Testis (tissue), 3 donors: ENCODE measurements around the gene UTP11. TPM values are rescaled to one million over a fixed set of nuclear protein-coding genes. Genes with fewer than 3 reads are reported as not detected.

Experiments
- DNase-seq: peaks from one replicate; pipeline ENCODE4 v3.0.0-alpha.2; 2019
- H3K27ac ChIP-seq, 2 donors: fragments of 200-600 bp; sonication (generic); one replicate each; pipeline ENCODE4 v1.5.1; 2019
- H3K27me3 ChIP-seq: fragments of 200-600 bp; sonication (generic); one replicate; pipeline ENCODE4 v1.5.1; 2019
- H3K36me3 ChIP-seq: fragments of 200-600 bp; sonication (generic); one replicate; pipeline ENCODE4 v1.5.1; 2017; ENCODE audit warnings: low read depth; ENCODE audit errors: missing control alignments
- H3K4me1 ChIP-seq: fragments of 200-600 bp; sonication (generic); one replicate; pipeline ENCODE4 v1.5.1; 2019
- H3K4me3 ChIP-seq, 2 donors: fragments of 200-600 bp; sonication (generic); one replicate each; pipeline ENCODE4 v1.5.1; 2017 to 2019
- H3K9me3 ChIP-seq: fragments of 200-600 bp; sonication (generic); one replicate; pipeline ENCODE4 v1.5.1; 2017
- CTCF ChIP-seq, 3 experiments: fragments of 450-650 bp in 2 of 3; fragments of 200-600 bp in 1 of 3; sonication (generic) in 1 of 3; IDR thresholded peaks; one replicate each; pipeline ENCODE4 v1.5.1; 2016 to 2019; ENCODE audit warnings: antibody characterized with exemption in 3 of 3, mild to moderate bottlenecking in 2 of 3, moderate library complexity in 1 of 3
- POLR2A ChIP-seq: fragments of 450-650 bp; IDR thresholded peaks from one replicate; pipeline ENCODE4 v1.6.1; 2017; ENCODE audit warnings: antibody characterized with exemption, mild to moderate bottlenecking, moderate library complexity
- WGBS, 2 donors: methylation state at CpG; one replicate each; pipeline ENCODE4 v1.1.5; 2018; 5-methylcytosine and 5-hydroxymethylcytosine counted together
- intact Hi-C: fragments of 100-400 bp; cut with DNase I; formaldehyde crosslinking; loops from one replicate; pipeline ENCODE4 v1.15.1; 2023; ENCODE audit warnings: low total_unique reads
- polyA plus RNA-seq: library from polyadenylated mRNA; stranded (reverse); fragments of 350-450 nt; fragmentation: Illumina TruSeq; extraction: RNeasy Lipid Tissue Mini Kit (QIAGEN cat#74804); gene quantifications from one replicate; pipeline ENCODE4 v1.2.3, GENCODE V29; 2014; ENCODE audit warnings: low read depth, low replicate concordance; ENCODE audit not compliant: insufficient read depth
- total RNA-seq, 2 donors: library from RNA; depleted of rRNA; stranded (reverse); fragments of >200 nt; gene quantifications; one replicate each; pipeline ENCODE4 v1.2.3, GENCODE V29; 2016

The UTP11 gene
- total and polyA plus RNA-seq, 3 donors from 2014 or later = 35.6 to 43.3 (median 42.4) TPM

- H3K9me3 ChIP-seq = no peaks in the 10 kb centered on the region
- no peak overlapping the region for H3K4me3 ChIP-seq
- H3K27ac ChIP-seq = no peak overlapping the region
- 83 to 96% methylated on average over 10 of the region's 10 CpGs for WGBS, 2 donors
- DNase-seq = no peak
- TF ChIP-seq CTCF (IDR thresholded peaks at IDR 0.05) (no peak), POLR2A (no peak)
- intact Hi-C loops = no loop called here
- no peaks in the 10 kb centered on the region for H3K36me3 ChIP-seq
- H3K27me3 ChIP-seq = no peaks in the 10 kb centered on the region
- H3K4me1 ChIP-seq = no peaks in the 10 kb centered on the region
Observed at GRCh38 chr1:38038861-38039260, 26.3 kb downstream of the UTP11 start.

- intact Hi-C loops = no loop called here
- no peaks in the 10 kb centered on the region for H3K4me1 ChIP-seq
- no peak for DNase-seq
- TF ChIP-seq POLR2A = no peak
- TF ChIP-seq CTCF (IDR thresholded peaks at IDR 0.05) = no peak
- H3K27ac ChIP-seq = no peak overlapping the region
- H3K36me3 ChIP-seq = no peaks in the 10 kb centered on the region
- H3K4me3 ChIP-seq = no peak overlapping the region
- H3K9me3 ChIP-seq = no peaks in the 10 kb centered on the region
- no peaks in the 10 kb centered on the region for H3K27me3 ChIP-seq
- 85 to 93% methylated on average over 17 of the region's 17 CpGs for WGBS, 2 donors
Observed at GRCh38 chr1:38039331-38040088, 27.0 kb downstream of the UTP11 start.

- WGBS, 2 donors = 90 to 91% methylated on average over 20 to 21 of the region's 21 CpGs
- Histone ChIP-seq H3K9me3 (no peaks in the 10 kb centered on the region), H3K27ac (no peak overlapping the region), H3K4me1 (peaks cover 3% of the 10 kb centered on the region), H3K27me3 (no peaks in the 10 kb centered on the region), H3K4me3 (no peak overlapping the region), H3K36me3 (no peaks in the 10 kb centered on the region)
- no peak for DNase-seq
- no peak for TF ChIP-seq CTCF (IDR thresholded peaks at IDR 0.05)
- TF ChIP-seq POLR2A = no peak
- intact Hi-C loops = no loop called here
Observed at GRCh38 chr1:38041936-38042834, 29.7 kb downstream of the UTP11 start.

GRCh38 chr1:38043036-38043747 lies 30.7 kb downstream of the UTP11 start:
- intact Hi-C loops = no loop called here
- DNase-seq = no peak
- Histone ChIP-seq H3K36me3 (no peaks in the 10 kb centered on the region), H3K27ac (no peak overlapping the region), H3K9me3 (no peaks in the 10 kb centered on the region), H3K27me3 (no peaks in the 10 kb centered on the region), H3K4me1 (peaks cover 3% of the 10 kb centered on the region), H3K4me3 (no peak overlapping the region)
- no peak for TF ChIP-seq POLR2A
- WGBS, 2 donors = 82 to 88% methylated on average over 8 to 12 of the region's 12 CpGs
